ENCODE measurements around the gene NRP2. TPM values are rescaled to one million over a fixed set of nuclear protein-coding genes. Genes with fewer than 3 reads are reported as not detected.

The NRP2 gene
- polyA plus RNA-seq, 1 experiment = 114 TPM

DNA sequence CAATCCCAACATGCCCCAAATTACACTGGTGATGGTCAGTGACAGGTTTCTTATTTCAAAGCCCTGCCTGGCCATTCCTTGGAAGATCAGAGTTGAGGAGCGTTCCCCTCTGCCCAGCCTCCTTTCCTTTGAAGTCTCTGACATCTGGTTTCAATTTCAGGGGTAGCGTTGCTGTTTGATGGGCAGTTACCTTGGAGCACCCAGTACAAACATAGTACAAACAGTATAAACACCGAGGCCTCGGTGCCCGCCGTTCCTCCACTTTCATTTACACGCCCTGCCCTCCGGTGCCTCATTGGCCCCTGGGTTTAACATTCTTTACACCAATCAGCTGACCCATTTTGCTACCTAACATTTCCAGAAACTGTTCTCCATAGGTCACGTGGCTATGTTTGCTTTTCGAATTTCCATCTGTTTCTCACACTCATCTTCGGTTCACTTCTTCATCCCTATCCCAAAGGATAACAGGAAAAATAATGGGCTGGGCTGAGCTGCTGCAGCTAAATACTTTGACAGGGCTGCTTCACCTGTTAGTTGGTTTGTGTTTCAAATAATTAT is 65.6 kb downstream of the NRP2 start:
- TF ChIP-seq, protein P1, sequence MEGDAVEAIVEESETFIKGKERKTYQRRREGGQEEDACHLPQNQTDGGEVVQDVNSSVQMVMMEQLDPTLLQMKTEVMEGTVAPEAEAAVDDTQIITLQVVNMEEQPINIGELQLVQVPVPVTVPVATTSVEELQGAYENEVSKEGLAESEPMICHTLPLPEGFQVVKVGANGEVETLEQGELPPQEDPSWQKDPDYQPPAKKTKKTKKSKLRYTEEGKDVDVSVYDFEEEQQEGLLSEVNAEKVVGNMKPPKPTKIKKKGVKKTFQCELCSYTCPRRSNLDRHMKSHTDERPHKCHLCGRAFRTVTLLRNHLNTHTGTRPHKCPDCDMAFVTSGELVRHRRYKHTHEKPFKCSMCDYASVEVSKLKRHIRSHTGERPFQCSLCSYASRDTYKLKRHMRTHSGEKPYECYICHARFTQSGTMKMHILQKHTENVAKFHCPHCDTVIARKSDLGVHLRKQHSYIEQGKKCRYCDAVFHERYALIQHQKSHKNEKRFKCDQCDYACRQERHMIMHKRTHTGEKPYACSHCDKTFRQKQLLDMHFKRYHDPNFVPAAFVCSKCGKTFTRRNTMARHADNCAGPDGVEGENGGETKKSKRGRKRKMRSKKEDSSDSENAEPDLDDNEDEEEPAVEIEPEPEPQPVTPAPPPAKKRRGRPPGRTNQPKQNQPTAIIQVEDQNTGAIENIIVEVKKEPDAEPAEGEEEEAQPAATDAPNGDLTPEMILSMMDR (IDR thresholded peaks at IDR 0.05; ENCODE audit: low read depth, low read length) = no peak
- ChIA-PET POLR2A (no interaction called here), CTCF (interaction anchor here (1.1 kb wide), 1 partner anchor 201 kb away, joined by 3 read pairs; no protein-coding TSS in a partner anchor)
- no peaks in the 10 kb centered on the region for H3K27me3 ChIP-seq (ENCODE audit: control insufficient read depth, insufficient read depth, low read length)
- H3K27ac ChIP-seq (ENCODE audit: low read depth, low read length) = no peak overlapping the region
- no peak for DNase-seq (ENCODE audit: low read depth, low spot score)
- no peak overlapping the region for H3K4me3 ChIP-seq (ENCODE audit: low read depth, low read length)
- no peaks in the 10 kb centered on the region for H3K9me3 ChIP-seq (ENCODE audit: control insufficient read depth, insufficient read depth, low read length)

DNA sequence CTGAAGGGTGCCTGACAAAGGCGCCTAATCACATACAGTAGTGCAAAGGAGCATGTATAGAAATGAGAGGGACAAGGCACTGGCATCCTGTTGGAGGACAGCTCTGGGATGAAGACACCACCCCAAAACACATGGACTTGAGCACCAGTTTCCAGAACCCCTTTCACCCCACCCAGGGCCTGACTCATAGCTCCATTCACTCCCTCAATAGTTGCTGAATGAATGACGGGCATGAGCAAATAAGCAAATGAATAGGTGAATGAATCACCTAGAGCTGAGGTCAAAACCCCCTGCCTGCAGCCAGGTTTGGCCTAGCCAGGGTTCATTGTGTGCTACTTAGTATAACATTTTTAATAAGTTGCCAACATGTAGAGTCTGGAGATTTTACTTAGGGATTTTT is 66.3 kb downstream of the NRP2 start:
- no peaks in the 10 kb centered on the region for H3K9me3 ChIP-seq (ENCODE audit: control insufficient read depth, insufficient read depth, low read length)
- no peaks in the 10 kb centered on the region for H3K27me3 ChIP-seq (ENCODE audit: control insufficient read depth, insufficient read depth, low read length)
- H3K27ac ChIP-seq (ENCODE audit: low read depth, low read length) = no peak overlapping the region
- TF ChIP-seq, protein P1 (IDR thresholded peaks at IDR 0.05; ENCODE audit: low read depth, low read length) = no peak
- POLR2A ChIA-PET = no interaction called here
- DNase-seq (ENCODE audit: low read depth, low spot score) = no peak
- CTCF ChIA-PET = interaction anchor here (1.1 kb wide), 1 partner anchor 200 kb away, joined by 3 read pairs; no protein-coding TSS in a partner anchor
- no peak overlapping the region for H3K4me3 ChIP-seq (ENCODE audit: low read depth, low read length)

DNA sequence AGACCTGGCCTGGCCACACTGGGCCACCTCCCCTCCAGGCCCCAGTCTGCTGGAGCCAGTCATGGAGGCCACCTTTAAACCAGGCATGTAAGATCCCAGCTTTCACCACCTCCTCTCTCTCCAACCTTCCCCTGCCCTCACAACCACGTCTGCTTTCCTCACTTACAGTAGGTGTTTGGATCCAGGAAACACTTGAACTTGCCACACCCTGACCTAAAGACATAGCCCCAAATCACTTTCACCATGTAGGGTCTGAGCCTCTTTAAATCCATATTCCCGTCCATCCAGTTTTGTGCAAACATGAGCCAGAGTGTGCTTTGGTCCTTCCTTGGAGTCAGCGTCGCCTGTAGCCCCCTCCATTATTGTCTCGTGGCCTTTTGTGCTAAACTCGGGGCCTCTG is 66.8 kb downstream of the NRP2 start:
- CTCF ChIA-PET = no interaction called here
- TF ChIP-seq, protein P1 (IDR thresholded peaks at IDR 0.05; ENCODE audit: low read depth, low read length) = no peak

DNA sequence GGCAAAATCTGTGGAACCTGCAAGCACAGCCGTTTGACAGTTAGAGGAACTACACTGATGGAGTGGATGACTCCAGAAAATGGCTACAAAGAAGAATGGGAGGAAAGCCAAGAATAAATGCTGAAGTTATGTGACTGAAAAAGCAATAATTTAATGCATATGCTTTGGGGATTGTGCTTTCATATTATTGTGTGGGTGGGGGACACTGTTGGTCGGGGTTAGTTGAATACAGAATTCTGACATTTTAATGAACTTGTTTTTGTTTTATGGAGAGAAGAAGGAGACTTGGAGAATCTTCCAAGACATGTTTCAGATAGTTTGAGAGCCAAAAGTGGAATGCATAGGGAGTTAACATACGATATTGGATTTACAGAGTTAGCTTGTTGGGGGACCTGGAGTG is 68.5 kb downstream of the NRP2 start:
- ChIA-PET CTCF (no interaction called here), POLR2A (no interaction called here)
- no peaks in the 10 kb centered on the region for H3K9me3 ChIP-seq (ENCODE audit: control insufficient read depth, insufficient read depth, low read length)
- H3K4me3 ChIP-seq (ENCODE audit: low read depth, low read length) = no peak overlapping the region
- no peaks in the 10 kb centered on the region for H3K27me3 ChIP-seq (ENCODE audit: control insufficient read depth, insufficient read depth, low read length)
- no peak overlapping the region for H3K27ac ChIP-seq (ENCODE audit: low read depth, low read length)
- no peak for DNase-seq (ENCODE audit: low read depth, low spot score)
- TF ChIP-seq, protein P1 (IDR thresholded peaks at IDR 0.05; ENCODE audit: low read depth, low read length) = no peak

More for the DNA sequence above, 66.8 kb downstream of the NRP2 start:
- Histone ChIP-seq H3K9me3 (ENCODE audit: control insufficient read depth, insufficient read depth, low read length) (no peaks in the 10 kb centered on the region), H3K27ac (ENCODE audit: low read depth, low read length) (no peak overlapping the region), H3K27me3 (ENCODE audit: control insufficient read depth, insufficient read depth, low read length) (no peaks in the 10 kb centered on the region), H3K4me3 (ENCODE audit: low read depth, low read length) (no peak overlapping the region)
- POLR2A ChIA-PET = no interaction called here
- DNase-seq (ENCODE audit: low read depth, low spot score) = no peak

DNA sequence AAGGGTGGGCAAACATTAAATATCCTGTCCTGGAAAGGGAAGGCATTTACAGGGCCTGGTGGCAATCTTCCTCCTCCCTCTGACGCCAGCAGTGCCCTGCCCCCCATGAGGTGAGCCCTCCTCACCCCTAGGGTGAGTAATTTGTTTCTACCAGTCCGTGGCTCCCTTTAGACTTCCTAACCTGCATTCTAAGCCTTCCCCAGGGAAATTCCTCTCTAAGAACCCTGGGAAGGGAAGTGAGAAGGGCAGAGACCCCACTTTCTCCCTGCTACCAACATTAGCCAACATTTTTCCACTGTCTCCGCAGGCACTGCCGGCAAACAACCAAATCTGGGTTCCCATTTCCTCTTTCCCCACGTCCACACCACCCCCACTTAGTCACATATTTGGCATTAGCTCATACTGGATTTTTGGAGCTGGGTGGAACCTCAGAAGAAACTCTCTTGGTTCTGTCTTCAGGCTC is 69.3 kb downstream of the NRP2 start:
- Histone ChIP-seq H3K9me3 (ENCODE audit: control insufficient read depth, insufficient read depth, low read length) (no peaks in the 10 kb centered on the region), H3K27ac (ENCODE audit: low read depth, low read length) (no peak overlapping the region), H3K27me3 (ENCODE audit: control insufficient read depth, insufficient read depth, low read length) (no peaks in the 10 kb centered on the region), H3K4me3 (ENCODE audit: low read depth, low read length) (no peak overlapping the region)
- CTCF ChIA-PET = interaction anchor here (1.5 kb wide), 1 partner anchor 195 kb away, joined by 3 read pairs; no protein-coding TSS in a partner anchor
- TF ChIP-seq, protein P1 (IDR thresholded peaks at IDR 0.05; ENCODE audit: low read depth, low read length) = no peak
- DNase-seq (ENCODE audit: low read depth, low spot score) = no peak
- POLR2A ChIA-PET = no interaction called here

Measured in AG04450 (cell line).